ENCODE data around the gene THUMPD2. TPM values are rescaled to one million over a fixed set of nuclear protein-coding genes. Genes with fewer than 3 reads are reported as not detected.

Gene THUMPD2
- total RNA-seq, 1 donor from 2014 or later = 5.0 TPM

GRCh38 chr2:39703181-39703872 is 75.7 kb downstream of the THUMPD2 start:
- H3K4me3 Mint-ChIP-seq (ENCODE audit: unreplicated experiment) = no peak overlapping the region
- TF ChIP-seq CTCF (IDR thresholded peaks at IDR 0.05; ENCODE audit: unreplicated experiment) = no peak
- no peaks in the 10 kb centered on the region for H3K9me3 Mint-ChIP-seq (ENCODE audit: unreplicated experiment)
- no peak for DNase-seq (ENCODE audit: low spot score)
- H3K4me1 Mint-ChIP-seq (ENCODE audit: unreplicated experiment) = no peaks in the 10 kb centered on the region
- peaks cover 3% of the 10 kb centered on the region for H3K27me3 Mint-ChIP-seq (ENCODE audit: unreplicated experiment)
- H3K36me3 Mint-ChIP-seq (ENCODE audit: low read depth, unreplicated experiment) = peaks cover 5% of the 10 kb centered on the region
- no peak overlapping the region for H3K27ac Mint-ChIP-seq (ENCODE audit: unreplicated experiment)

DNA sequence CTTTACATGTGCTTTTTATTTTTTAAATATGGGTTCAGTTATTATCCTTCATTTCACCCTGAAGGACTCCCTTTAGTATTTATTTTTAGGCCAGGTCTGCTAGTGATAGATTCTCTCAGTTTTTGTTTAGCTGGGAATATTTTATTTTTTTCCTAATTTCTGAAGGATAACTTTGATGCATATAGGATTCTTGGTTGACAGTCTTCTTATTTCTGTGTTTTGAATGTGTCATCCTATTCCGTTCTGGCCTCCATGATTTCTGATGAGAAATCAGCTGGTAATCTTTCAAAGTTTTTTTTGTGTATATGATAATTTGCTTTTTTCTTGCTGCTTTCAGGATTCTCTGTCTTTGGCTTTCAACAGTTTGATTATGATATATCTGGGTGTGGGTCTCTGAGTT is 77.9 kb downstream of the THUMPD2 start:
- DNase-seq (ENCODE audit: low spot score) = no peak
- H3K4me3 Mint-ChIP-seq (ENCODE audit: unreplicated experiment) = no peak overlapping the region
- no peaks in the 10 kb centered on the region for H3K9me3 Mint-ChIP-seq (ENCODE audit: unreplicated experiment)
- TF ChIP-seq CTCF (IDR thresholded peaks at IDR 0.05; ENCODE audit: unreplicated experiment) = no peak
- no peaks in the 10 kb centered on the region for H3K36me3 Mint-ChIP-seq (ENCODE audit: low read depth, unreplicated experiment)
- H3K4me1 Mint-ChIP-seq (ENCODE audit: unreplicated experiment) = peaks cover 14% of the 10 kb centered on the region
- H3K27me3 Mint-ChIP-seq (ENCODE audit: unreplicated experiment) = no peaks in the 10 kb centered on the region
- H3K27ac Mint-ChIP-seq (ENCODE audit: unreplicated experiment) = no peak overlapping the region

DNA sequence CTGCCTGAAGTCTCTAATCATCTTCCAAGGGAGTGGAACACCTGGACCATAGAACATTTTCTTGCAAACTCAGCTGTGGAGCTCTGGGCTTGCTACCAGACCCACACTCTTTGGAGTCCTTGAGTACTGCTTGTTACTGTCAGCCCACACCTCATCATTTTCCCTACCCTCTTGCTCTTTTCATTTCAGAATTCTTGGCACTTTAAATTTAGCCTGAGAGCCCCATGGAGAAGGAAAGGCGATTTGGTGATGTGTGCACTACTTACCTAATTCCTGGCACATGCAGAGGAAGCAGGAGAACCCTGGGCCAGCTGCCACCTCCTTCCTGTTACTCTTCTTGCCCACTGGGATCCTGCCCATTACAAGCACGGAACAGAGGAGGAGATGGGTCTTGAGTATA is 81.6 kb downstream of the THUMPD2 start:
- Mint-ChIP-seq H3K4me1 (ENCODE audit: unreplicated experiment) (peaks cover 23% of the 10 kb centered on the region), H3K27ac (ENCODE audit: unreplicated experiment) (peak overlapping the region; percentile 85), H3K27me3 (ENCODE audit: unreplicated experiment) (no peaks in the 10 kb centered on the region), H3K4me3 (ENCODE audit: unreplicated experiment) (no peak overlapping the region), H3K9me3 (ENCODE audit: unreplicated experiment) (no peaks in the 10 kb centered on the region), H3K36me3 (ENCODE audit: low read depth, unreplicated experiment) (no peaks in the 10 kb centered on the region)
- TF ChIP-seq CTCF (IDR thresholded peaks at IDR 0.05; ENCODE audit: unreplicated experiment) = no peak
- DNase-seq (ENCODE audit: low spot score) = no peak

DNA sequence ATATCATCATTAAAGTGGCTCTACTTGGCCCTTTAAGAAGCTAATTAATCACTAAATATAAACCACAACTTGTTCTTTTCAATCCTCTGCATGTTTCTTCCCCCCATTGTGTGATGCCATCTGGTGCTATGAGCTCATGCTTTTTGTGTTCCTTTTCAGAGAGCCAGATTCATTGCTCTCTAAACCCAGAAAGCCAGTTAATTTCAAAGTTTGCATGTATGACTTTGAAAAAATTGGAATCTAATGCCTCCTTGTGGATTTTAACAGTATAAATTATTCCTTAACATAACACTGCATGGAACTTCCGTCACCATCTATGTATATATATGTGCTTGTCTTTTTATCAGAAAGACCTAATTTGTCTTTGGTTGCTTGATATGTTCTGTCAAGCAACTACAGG is 82.2 kb downstream of the THUMPD2 start:
- H3K4me3 Mint-ChIP-seq (ENCODE audit: unreplicated experiment) = no peak overlapping the region
- H3K9me3 Mint-ChIP-seq (ENCODE audit: unreplicated experiment) = no peaks in the 10 kb centered on the region
- no peaks in the 10 kb centered on the region for H3K36me3 Mint-ChIP-seq (ENCODE audit: low read depth, unreplicated experiment)
- peaks cover 23% of the 10 kb centered on the region for H3K4me1 Mint-ChIP-seq (ENCODE audit: unreplicated experiment)
- no peak for DNase-seq (ENCODE audit: low spot score)
- peak overlapping the region; percentile 85 for H3K27ac Mint-ChIP-seq (ENCODE audit: unreplicated experiment)
- no peak for TF ChIP-seq CTCF (IDR thresholded peaks at IDR 0.05; ENCODE audit: unreplicated experiment)
- no peaks in the 10 kb centered on the region for H3K27me3 Mint-ChIP-seq (ENCODE audit: unreplicated experiment)

DNA sequence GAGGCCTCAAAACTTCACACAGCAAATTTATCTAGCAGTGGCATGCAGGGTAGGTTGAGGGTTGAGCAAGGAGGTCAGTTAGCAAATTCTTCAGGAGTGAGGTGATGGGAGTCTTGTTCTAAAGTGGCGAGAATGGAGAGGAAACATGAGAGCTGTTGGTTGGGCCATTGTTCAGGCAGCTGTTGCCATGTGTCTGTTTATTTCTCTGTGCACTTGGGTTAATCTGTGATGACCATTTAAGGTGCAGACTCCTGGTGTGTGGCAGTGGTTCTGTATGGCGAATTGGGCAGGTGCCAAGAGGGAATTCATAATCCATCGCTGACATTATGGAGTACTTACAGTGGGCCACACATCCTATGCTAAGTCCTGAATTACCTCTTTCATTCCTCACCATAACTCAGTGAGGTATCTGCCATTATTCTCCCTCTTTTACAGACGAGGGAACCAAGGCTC is 82.9 kb downstream of the THUMPD2 start:
- H3K36me3 Mint-ChIP-seq (ENCODE audit: low read depth, unreplicated experiment) = no peaks in the 10 kb centered on the region
- peak; percentile 6 for DNase-seq (ENCODE audit: low spot score)
- no peak overlapping the region for H3K4me3 Mint-ChIP-seq (ENCODE audit: unreplicated experiment)
- H3K9me3 Mint-ChIP-seq (ENCODE audit: unreplicated experiment) = no peaks in the 10 kb centered on the region
- H3K4me1 Mint-ChIP-seq (ENCODE audit: unreplicated experiment) = peaks cover 23% of the 10 kb centered on the region
- H3K27me3 Mint-ChIP-seq (ENCODE audit: unreplicated experiment) = no peaks in the 10 kb centered on the region
- TF ChIP-seq CTCF (IDR thresholded peaks at IDR 0.05; ENCODE audit: unreplicated experiment) = no peak
- peak overlapping the region; percentile 85 for H3K27ac Mint-ChIP-seq (ENCODE audit: unreplicated experiment)
